Measurements from ENCODE around the gene LRRC55.

LRRC55 gene

DNA sequence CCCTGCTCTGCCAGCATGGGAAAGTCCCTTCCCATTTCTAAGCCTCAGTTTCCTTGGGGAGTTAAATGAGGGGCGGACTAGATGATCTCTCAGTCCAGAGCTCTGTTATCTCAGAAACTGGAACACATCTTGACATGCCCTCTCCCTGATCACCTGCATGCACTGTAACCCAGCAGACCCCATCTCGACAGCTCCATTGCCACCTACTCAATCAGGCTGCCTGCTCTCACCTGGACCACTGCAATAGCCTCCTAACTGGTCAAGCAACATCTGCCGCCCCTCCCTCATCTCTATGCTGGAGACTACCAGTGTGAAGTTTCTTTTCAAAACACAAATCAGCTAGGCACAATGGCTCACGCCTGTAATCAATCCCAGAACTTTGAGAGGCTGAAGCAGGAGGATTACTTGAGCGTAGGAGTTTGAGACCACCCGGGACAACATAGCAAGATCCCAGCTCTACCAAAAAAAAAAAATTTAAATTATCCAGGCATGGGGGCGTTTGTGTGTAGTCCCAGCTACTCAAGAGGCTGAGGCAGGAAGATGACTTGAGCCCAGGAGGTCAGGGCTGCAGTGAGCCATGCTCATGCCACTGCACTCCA is 22.2 kb downstream of the LRRC55 start:
- no peak for DNase-seq

DNA sequence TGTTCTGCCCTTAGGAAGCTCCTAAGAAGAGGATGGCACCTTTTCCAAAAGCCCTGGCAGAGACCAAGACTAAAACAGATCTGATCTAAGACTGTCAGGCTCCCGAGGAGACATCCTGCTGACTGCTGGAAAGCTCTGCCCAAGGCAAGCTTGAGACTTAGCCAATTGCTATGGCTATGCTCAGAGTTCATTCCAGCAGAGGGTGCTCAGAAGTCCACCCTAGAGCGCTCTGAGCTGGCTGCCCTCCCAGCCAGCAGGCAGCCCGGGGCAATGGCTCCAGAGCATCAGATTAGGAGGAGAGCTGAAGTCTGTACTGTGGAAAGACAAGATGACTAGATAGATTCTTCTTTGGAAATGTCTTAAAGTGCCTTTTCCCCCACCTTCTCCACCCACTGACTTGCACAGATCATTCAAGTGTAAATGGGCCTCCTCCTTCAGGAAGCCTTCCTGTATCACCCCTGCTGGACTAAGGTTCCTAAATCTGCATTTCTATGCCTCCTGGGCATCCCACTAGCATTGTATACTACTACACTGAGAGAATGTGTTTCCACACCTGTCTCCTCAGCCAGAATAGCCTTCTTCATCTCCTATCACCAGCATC is 23.4 kb downstream of the LRRC55 start:
- DNase-seq, result no peak

DNA sequence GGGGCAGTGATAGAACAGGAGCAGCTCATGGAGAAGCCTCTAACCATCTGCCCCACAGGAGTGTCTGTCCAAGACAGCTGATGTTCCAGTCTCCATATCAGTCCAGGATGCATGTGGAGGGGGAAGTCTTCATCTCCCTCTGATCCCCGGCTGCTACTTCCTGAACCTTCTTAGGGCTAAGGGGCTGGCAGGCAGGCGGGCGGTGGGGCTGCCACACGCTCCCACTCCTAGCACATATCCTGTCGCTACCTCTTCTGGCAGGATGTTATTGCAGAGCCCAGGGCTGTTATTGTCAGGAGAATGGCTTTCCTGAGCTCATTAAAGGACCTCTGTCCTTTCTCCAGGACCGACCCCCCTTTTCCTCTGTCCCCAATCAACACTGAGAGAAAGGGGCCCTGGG is 25.4 kb downstream of the LRRC55 start:
- DNase-seq, result no peak

DNA sequence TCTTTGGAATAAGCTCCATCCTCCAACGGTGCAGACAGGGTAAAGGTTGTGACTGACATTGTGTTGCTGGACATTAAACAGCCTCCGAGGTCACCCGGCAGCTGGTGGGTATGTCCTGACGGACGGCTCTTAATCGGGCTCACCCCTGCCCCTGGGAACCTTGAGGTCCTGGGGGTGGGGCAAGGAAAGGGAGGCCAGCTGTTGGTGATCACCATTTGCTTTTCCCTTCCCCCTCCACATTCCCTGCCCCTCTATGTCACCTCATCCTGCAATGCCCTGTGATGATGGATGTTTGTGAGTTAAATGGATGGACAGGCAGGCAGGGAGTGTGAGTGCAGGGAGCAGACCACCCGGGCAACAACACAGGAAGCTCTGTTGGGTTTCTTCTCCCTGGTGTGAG is 29.0 kb downstream of the LRRC55 start:
- no peak for DNase-seq

DNA sequence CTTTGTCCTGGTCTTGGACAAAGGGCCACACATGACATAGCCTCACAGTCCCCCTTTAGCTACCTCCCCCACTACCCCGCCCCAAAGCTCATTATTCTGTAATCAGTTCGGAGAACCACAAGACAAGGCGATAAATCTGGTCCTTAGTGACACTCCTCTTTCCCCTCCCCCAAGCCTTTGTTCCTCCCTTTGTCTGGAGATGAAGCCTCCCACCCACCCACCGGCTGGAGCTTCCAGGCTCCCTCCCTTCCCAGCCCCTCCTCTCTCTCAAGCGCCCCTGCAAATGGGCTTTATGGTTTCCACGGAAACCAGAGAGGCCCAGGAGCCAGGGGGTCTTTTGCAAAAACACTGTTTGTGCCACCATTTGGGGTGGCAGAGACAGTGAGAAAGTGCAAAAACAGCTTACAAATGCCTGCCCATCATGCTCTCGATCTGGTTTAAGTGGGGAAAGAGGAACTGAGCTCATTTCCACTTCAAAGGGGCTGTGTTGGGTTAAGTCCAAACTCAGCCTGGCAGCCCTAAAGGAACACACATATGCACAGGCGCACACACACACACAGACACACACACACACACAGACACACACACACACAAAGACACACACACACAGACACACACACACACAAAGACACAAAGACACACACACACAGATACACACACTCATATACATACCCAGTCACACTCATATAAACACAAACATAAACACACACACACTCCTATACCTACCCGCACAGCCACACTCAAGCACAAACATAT is 31.8 kb downstream of the LRRC55 start:
- DNase-seq, result no peak

DNA sequence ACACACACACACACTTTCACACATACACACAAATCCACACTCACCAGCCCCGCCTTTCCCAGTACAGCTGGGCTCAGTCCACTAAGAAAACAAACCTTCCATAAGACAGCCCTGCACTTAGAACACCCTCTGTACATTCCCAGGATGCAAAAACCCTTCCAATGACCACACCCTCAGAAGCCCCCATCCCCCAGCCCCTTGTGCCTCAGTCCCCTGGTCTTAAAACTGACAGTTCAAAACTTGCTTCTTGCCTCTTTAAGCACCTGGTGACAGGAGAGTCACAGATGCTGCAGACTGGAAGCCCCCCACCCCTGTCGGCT is 32.3 kb downstream of the LRRC55 start:
- DNase-seq, result no peak

DNA sequence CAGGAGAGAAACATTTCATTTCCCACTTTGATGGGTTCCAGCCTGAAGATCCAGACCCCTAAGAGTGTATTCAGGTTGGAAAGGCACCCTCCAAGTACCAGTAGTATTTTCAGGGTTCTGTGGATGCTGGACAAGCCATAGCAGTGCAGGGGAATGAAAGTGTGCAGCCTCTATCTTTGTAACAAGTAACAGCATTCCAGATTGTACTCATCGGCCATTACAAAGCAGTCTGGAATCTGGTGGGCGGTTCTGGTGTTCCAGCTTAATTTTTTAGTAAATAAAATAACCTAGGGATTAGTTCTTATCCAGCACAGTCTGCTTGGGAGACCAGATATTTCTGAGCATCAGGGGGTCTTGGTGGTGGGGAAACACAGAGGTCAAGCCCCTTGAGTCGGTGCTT is 32.7 kb downstream of the LRRC55 start:
- DNase-seq, result no peak

DNA sequence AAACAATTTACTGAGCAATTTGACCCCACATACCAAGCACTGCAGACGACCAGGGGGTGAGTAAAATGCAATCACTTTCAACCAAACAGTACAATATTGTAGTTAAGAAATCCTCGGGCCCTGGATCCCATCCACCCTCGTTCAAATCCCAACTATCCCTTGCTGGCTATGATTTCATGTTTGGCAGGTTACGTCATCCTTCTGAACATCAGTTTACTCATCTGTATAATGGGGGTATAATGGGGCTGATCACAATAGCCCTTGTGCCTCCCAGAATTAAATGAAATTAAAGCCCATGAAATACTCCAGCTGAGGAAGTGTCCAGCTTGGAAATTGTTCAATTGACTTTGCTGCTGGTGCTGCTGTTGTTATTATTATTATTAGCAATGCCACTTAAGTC is 34.7 kb downstream of the LRRC55 start:
- DNase-seq, result no peak

DNA sequence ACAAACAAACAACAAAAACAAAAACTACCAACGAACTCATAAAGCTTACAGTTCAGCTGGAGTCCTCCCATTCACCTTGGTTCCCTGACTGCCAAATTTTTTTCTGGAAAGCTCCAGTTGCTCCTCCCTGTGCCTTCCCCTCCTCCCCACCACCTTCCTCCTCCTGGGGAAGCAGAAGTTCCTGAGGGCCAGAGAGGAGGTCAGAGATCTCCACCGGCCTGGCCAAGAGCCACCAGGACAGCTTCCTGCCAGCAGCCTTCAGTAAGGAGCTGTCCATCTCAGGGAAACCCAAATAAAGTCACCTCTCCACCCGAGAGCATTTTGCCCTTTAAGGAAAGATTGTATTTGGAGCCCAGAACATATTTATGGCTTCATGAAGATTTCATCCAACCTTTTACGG is 35.3 kb downstream of the LRRC55 start:
- no peak for DNase-seq

DNA sequence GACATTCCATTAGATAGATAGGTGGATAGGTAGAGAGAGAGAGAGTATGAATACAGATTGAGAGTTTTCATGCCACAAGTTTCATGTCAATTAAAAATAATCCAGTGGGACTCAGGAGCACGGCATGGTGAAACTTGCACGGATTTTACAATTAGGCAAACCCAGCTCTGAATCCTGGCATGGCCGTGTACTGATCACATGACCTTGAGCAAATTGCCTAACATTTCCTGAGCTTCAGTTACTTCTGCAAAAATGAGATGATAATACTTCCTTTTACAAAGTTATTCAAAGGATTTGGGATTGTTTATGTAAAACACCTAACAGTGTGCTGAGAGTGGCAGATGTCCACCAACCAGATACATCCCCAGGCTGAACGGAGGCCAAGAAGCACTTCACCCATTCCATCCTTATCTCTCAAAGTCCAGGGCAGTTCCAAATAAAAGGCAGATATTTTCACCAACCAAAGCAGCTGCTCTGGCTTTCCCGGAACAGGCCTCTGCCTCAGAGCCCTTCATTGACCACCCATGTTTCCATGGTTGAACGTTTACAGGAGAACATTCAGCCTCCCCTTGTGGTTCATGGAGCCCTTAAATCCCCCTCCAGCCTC is 37.4 kb downstream of the LRRC55 start:
- no peak for DNase-seq

DNA sequence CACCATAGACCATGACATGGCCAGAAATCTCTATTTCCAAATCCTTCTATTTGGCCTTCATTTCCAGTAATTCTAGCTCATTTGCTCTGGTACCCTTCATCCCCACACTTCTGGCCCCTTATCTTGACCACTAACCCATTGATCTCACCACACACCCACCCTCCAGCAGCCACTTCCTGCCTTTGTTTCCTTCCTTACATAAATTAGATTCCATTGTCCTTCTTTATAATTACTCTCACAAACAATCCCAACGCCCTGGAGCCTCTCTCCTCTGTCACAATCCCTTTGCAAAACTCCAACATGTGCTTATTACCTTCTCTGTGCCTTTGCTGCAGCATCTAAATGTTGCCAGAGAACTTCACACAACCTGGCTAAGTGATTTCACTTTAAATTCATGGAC is 40.5 kb downstream of the LRRC55 start:
- DNase-seq, result no peak

DNA sequence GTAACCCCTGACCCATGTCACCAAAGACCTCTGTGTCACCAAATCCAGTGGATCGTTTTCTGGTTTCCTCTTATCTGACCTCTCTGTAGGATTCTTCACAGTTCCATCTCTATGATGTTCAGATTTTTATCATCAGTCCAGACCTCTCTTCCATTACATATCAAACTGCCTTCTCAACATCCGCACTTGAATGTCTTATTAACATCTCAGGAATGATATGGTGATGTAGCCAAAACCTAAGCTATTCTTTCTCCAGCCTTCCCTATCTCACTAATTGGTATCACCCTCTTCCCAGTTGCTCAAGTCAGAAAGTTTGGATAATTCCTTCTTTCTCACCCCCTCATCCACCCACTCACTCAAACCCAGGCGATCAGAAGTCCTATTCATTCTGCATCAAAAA is 41.8 kb downstream of the LRRC55 start:
- DNase-seq, result no peak

DNA sequence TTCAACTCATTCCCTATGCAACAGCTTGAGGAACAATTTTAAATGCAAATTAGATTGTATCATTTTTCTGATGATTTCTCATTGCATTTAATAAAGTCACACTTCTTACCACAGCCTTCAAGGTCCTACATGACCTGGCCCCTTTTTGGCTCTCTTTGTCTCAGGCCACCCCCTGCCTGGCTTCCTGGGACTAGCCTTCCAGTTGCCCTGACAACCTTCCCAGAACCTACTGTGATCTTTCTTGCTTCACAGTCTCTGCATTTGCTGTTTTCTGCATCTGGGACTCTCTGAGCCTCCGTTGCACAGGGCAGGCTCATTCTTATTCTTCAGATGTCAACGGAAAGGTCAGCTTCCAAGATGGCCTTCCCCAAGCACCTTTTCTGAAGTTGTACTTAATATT is 42.4 kb downstream of the LRRC55 start:
- no peak for DNase-seq

DNA sequence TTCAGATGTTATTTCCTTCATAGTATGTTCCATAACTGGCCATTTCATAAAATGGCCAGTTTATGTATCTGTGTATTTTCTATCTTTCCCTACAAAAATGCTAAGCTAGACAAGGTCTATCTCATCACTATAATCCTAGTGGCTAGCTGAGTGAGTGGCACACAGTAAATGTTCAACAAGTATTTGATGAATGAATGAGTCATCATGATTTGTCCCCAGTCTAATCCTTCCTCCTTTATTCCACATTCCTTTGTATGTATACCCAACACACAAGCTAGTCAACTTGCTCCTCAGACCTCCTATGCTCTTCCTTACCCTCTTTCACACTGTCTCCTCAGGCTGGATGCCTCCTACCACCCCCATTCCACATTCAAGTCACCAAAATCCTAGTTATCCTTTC is 42.8 kb downstream of the LRRC55 start:
- no peak for DNase-seq

DNA sequence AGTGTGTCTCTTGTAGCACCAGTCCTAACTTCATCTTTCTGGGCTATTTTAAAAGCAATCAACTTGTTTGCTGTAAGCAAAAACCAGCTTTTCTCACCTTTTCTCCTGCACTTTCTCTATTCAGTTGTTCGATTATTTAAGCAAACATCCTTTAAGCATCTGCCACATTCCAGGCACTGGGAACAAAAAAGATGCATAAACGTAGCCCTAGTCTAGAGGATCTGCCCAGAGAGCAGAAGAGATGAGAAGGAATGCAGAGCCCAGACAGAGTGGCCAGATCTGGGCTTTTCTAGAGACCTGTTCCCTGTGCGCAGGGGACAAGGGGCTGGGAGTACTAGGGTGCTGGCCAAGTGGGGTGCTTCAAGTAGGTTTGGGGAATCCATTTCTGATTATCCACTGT is 46.8 kb downstream of the LRRC55 start:
- DNase-seq, result no peak

DNA sequence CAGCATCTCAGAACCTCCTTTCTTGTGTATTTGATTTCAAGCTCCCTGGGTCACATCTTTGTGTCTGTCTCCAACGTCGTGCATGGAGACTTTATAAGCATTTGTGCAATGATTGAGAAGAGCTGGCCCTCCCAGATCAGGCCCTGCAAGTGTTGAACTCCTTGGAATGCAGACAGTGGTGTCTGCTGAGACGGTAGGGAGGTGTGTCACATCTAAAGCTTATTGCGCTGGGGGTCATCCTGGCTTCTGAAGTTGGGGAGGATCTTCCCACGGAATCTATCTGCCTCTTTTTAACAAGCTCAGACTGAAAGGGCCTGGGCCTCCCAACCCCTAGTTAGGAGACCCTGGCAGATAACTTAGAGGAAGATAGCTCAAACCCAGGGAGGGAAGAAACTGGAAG is 48.6 kb downstream of the LRRC55 start:
- no peak for DNase-seq

DNA sequence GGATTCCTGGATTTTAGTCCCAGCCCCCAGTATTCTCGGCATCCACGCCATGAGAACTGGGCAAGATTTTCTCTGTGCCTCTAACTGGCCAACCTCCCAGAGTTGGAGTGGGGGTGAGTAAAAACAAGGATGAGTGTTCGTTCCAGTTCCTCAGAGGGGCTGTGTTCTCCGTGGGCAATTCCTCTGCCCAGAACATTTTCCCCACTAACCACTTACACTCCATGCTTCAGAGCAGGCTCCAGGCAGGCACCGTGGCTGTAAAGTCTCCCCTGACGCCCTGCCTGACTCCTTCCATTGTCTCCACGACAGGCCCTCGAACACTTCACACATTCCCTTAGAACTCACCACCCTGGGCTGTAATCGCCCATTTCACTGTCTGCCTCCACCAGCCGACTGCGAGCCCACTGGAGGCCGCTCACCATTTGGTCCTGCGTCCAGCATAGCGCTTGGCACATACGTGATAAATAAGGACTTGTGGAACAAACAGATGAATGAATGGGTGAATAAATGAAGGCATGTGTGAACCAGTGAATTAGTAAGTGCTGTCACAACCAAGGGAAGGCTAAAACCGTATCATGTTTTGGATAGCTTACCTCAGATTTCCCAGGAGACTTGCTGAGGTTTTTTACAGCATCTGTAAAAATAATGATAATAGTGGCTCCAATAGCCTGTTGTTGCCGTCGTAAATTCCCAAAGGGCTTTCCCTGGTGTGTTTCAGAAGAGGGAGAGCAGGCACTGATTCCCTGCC is 49.2 kb downstream of the LRRC55 start:
- no peak for DNase-seq

DNA sequence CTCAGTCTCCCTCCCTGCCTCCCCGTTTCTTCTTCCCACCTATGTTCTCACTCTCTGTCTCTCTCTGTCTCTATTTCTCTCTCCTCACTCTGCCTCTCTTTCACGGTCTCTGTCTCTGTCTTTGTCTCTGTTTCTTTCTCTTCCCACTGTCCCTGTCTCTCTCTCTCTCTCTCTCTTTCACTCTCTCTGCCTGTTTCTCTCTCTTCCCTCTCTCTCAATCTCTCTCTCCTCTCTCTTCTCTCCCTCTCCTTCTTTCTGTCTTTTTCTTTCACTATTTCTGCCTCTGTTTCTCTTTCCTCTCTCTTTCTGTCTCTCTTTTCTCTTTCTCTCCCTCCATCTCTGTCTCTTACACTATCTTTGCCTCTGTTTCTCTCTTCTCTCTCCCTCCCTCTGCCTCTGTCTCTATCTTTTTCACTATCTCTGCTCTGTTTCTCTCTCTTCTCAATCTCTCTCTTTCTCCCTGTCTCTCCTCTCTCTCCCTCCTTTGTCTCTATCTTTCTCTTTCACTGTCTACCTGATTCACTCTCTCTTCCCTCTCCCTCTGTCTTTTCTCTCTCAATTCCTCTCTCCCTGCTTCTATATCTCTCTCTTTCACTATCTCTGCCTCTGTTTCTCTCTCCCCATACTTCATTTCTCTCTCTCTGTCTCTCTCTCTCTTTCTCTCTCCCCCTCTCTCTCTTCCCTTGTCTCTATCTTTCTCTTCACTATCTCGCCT is 49.9 kb downstream of the LRRC55 start:
- no peak for DNase-seq

DNA sequence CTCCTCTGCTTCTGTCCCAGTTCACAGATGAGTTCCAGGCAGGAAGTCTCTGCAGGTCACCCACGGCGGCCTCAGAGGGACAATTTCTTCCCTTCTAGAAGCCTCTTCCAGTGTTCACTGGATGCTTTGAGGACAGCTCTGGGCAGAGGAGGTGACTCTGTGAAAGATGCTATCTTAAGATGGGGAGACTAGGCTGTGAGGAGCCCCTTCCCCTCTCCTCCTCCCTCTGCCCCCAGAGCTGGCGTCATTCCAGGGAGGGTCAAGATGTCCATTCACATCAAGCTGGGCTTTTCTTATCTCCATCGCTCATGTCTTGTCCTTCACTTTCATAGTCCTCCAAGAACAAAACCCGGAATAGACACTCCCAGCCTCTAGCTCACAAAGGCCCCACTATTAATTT is 51.9 kb downstream of the LRRC55 start:
- no peak for DNase-seq

DNA sequence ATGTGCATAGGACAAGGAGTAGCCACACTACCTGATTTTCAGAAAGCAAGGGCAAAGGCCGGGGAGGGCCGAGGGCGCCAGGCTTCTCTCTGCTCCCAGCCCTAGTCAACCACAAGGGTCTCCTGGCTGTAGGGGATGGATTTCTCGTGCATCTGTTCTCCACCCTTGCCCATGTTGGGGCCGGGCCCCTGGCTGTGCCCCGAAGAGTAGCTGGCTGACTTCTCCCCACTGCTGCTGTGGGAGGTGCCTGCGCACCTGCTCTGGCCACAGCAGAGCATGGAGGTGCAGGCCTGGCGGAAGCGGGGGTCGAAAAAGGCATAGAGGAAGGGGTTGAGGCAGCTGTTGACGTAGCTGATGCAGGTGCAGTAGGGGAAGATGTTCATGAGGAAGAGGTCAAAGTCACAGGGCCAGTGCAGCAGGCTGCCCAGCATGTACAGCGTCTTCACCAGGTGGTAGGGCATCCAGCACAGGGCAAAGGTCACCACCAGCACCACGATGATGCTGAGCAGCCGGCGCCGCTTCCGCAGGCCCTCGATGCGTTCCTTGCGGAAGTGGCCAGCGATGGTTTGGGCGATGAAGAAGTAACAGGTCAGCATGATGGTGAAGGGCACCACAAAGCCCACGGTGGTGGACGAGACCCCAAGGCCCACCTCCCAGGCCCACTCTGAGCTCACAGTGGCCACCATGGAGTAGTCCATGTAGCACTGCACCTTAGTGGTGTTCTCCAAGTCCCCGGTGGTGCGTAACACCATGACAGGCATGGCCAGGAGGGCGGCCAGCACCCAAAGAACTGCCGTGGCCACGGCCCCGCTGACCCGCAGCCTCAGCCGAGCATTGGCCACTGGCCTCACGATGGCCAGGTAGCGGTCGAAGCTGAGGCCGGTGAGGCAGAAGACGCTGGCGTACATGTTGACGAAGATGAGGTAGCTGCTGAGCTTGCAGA is 54.3 kb downstream of the LRRC55 start:
- DNase-seq, result no peak

DNA sequence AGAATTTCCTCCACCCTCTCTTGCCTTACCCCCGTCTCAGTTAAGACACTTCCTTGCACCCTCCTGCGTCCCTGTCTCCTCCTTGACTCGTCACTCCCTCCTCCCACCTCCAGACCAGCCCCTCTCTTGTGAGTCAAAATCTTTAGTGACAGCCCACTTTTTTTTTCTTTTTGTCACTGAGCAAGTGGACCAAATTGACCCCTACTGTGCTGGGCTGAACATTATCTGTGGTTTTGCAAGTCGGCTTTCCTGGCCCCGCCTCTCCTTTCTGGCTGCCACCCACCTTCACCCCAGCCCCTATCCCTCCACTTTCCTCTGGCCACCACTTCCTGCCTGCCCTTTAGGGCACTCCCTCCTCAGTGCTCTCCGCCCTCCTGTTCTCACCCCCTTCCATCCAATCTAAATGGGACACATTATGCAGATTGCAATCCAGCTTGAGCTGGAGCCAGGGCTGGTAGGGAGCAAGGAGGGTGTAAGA is 55.5 kb downstream of the LRRC55 start, which contains the start of gene APLNR:
TSS of gene APLNR (minus strand) at position 47 of the 478 bp plus-strand sequence. CDS start 246 bp downstream, outside the sequence.
- no peak for DNase-seq

All from SHP77 (cell line).